ENCODE results near the gene AJM1. TPM values are rescaled to one million over a fixed set of nuclear protein-coding genes. Genes with fewer than 3 reads are reported as not detected.
"Not testable (repeated sequence)": the region's sequence is repeated elsewhere in the genome, so short reads cannot be mapped to it uniquely, and the experiment has no call there.

AJM1 gene
- total RNA-seq, 1 donor from 2014 or later = 0.80 TPM

DNA sequence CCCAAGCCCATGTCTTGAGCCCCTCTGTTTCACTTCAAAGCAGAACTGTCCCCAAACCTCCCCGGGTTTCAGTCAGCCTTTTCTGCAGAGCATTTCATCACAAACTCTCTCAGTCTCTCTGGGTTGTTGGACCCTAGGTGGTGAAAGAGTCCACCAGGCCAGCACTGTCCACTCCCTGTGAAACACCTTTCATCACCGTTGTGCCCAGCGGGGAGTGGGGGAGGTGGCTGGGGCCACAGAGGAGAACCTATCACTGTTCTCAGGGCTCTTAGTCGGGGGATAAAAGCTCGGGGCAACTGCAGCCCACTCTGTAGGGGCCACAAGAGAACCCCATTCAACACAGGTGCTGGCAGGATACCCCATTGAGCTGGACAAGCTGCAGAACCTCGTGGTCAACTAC, 40.0 kb upstream of the AJM1 start:
- TF ChIP-seq CTCF (IDR thresholded peaks at IDR 0.05; ENCODE audit: unreplicated experiment) = no peak
- Mint-ChIP-seq H3K4me3 (ENCODE audit: unreplicated experiment) (no peak overlapping the region), H3K27me3 (ENCODE audit: unreplicated experiment) (peaks cover 17% of the 10 kb centered on the region), H3K27ac (ENCODE audit: unreplicated experiment) (no peak overlapping the region), H3K36me3 (ENCODE audit: low read depth, unreplicated experiment) (peaks cover 8% of the 10 kb centered on the region), H3K4me1 (ENCODE audit: unreplicated experiment) (peaks cover 7% of the 10 kb centered on the region), H3K9me3 (ENCODE audit: unreplicated experiment) (no peaks in the 10 kb centered on the region)
- DNase-seq (ENCODE audit: low spot score) = no peak

GRCh38 chr9:136803009-136803550, 39.2 kb upstream of the AJM1 start:
- H3K4me3 Mint-ChIP-seq (ENCODE audit: unreplicated experiment); H3K36me3 Mint-ChIP-seq (ENCODE audit: low read depth, unreplicated experiment); H3K4me1 Mint-ChIP-seq (ENCODE audit: unreplicated experiment); DNase-seq (ENCODE audit: low spot score); H3K27ac Mint-ChIP-seq (ENCODE audit: unreplicated experiment); H3K9me3 Mint-ChIP-seq (ENCODE audit: unreplicated experiment): not testable (repeated sequence)
- H3K27me3 Mint-ChIP-seq (ENCODE audit: unreplicated experiment) = peaks cover 17% of the 10 kb centered on the region

- no peak for TF ChIP-seq CTCF (IDR thresholded peaks at IDR 0.05; ENCODE audit: unreplicated experiment)
- peak overlapping the region; percentile 73 for H3K4me3 Mint-ChIP-seq (ENCODE audit: unreplicated experiment)
- H3K4me1 Mint-ChIP-seq (ENCODE audit: unreplicated experiment) = peaks cover 8% of the 10 kb centered on the region
- no peaks in the 10 kb centered on the region for H3K9me3 Mint-ChIP-seq (ENCODE audit: unreplicated experiment)
- DNase-seq (ENCODE audit: low spot score) = no peak
- no peak overlapping the region for H3K27ac Mint-ChIP-seq (ENCODE audit: unreplicated experiment)
- H3K27me3 Mint-ChIP-seq (ENCODE audit: unreplicated experiment) = peaks cover 17% of the 10 kb centered on the region
- peaks cover 8% of the 10 kb centered on the region for H3K36me3 Mint-ChIP-seq (ENCODE audit: low read depth, unreplicated experiment)
These were observed 38.4 kb upstream of the AJM1 start for GRCh38 chr9:136803551-136804508.

GRCh38 chr9:136804509-136805206, 37.6 kb upstream of the AJM1 start:
- no peaks in the 10 kb centered on the region for H3K9me3 Mint-ChIP-seq (ENCODE audit: unreplicated experiment)
- DNase-seq (ENCODE audit: low spot score) = no peak
- peaks cover 17% of the 10 kb centered on the region for H3K27me3 Mint-ChIP-seq (ENCODE audit: unreplicated experiment)
- peaks cover 15% of the 10 kb centered on the region for H3K4me1 Mint-ChIP-seq (ENCODE audit: unreplicated experiment)
- no peak overlapping the region for H3K4me3 Mint-ChIP-seq (ENCODE audit: unreplicated experiment)
- peaks cover 8% of the 10 kb centered on the region for H3K36me3 Mint-ChIP-seq (ENCODE audit: low read depth, unreplicated experiment)
- TF ChIP-seq CTCF (IDR thresholded peaks at IDR 0.05; ENCODE audit: unreplicated experiment) = no peak
- H3K27ac Mint-ChIP-seq (ENCODE audit: unreplicated experiment) = no peak overlapping the region

- no peak for DNase-seq (ENCODE audit: low spot score)
- Mint-ChIP-seq H3K36me3 (ENCODE audit: low read depth, unreplicated experiment) (peaks cover 8% of the 10 kb centered on the region), H3K4me1 (ENCODE audit: unreplicated experiment) (peaks cover 21% of the 10 kb centered on the region), H3K27ac (ENCODE audit: unreplicated experiment) (no peak overlapping the region), H3K9me3 (ENCODE audit: unreplicated experiment) (no peaks in the 10 kb centered on the region), H3K27me3 (ENCODE audit: unreplicated experiment) (peaks cover 17% of the 10 kb centered on the region), H3K4me3 (ENCODE audit: unreplicated experiment) (peak overlapping the region; percentile 82)
- no peak for TF ChIP-seq CTCF (IDR thresholded peaks at IDR 0.05; ENCODE audit: unreplicated experiment)
These were observed 37.0 kb upstream of the AJM1 start for GRCh38 chr9:136805207-136805740.

All from endothelial cell (in vitro differentiated cells).